CD14-positive monocyte (primary cell): Measurements from ENCODE around the gene NUTM1. TPM values are rescaled to one million over a fixed set of nuclear protein-coding genes. Genes with fewer than 3 reads are reported as not detected.
"Not testable (repeated sequence)": the region's sequence is repeated elsewhere in the genome, so short reads cannot be mapped to it uniquely, and the experiment has no call there.

Source experiments
- DNase-seq, 3 donors: peaks; one replicate each; pipeline ENCODE4 v3.0.0-alpha.2; 2011 to 2022
- H2AFZ ChIP-seq: 2 replicates; pipeline ENCODE4 v1.6.0; 2012; ENCODE audit warnings: mild to moderate bottlenecking, low read depth, low read length, inconsistent platforms; ENCODE audit not compliant: insufficient read depth, poor library complexity, severe bottlenecking
- H3K27ac ChIP-seq, 2 donors: 1 replicate in 1 of 2; 2 replicates in 1 of 2; pipeline ENCODE4 v1.5.1; 2012 to 2013; ENCODE audit warnings: low read length in 2 of 2, control low read depth in 1 of 2, inconsistent platforms in 1 of 2, low read depth in 1 of 2, mild to moderate bottlenecking in 1 of 2
- H3K27me3 ChIP-seq, 2 donors: one replicate each; pipeline versions ENCODE4 v1.6.0 to v1.6.1; 2011 to 2013; ENCODE audit warnings: low read length in 2 of 2; ENCODE audit not compliant: control insufficient read depth in 2 of 2, insufficient read depth in 2 of 2
- H3K36me3 ChIP-seq, 2 donors: replicated peaks in 1 of 2; 1 replicate in 1 of 2; 2 replicates in 1 of 2; pipeline versions ENCODE4 v1.5.1 to v1.6.1; 2012 to 2013; ENCODE audit warnings: low read length in 2 of 2, control low read depth in 1 of 2, inconsistent platforms in 1 of 2, mild to moderate bottlenecking in 1 of 2; ENCODE audit not compliant: insufficient read depth in 2 of 2, control insufficient read depth in 1 of 2
- H3K4me1 ChIP-seq, 2 donors: 1 replicate in 1 of 2; 2 replicates in 1 of 2; pipeline versions ENCODE4 v1.5.1 to v1.6.1; 2012 to 2013; ENCODE audit warnings: low read length in 2 of 2, control low read depth in 1 of 2, inconsistent platforms in 1 of 2, mild to moderate bottlenecking in 1 of 2, moderate library complexity in 1 of 2; ENCODE audit not compliant: insufficient read depth in 2 of 2, control insufficient read depth in 1 of 2
- H3K4me2 ChIP-seq: replicated peaks from 2 replicates; pipeline ENCODE3; 2012; ENCODE audit warnings: low read length, moderate library complexity, mild to moderate bottlenecking; ENCODE audit not compliant: poor library complexity, severe bottlenecking; ENCODE audit errors: extremely low read depth
- H3K4me3 ChIP-seq, 3 experiments: fragments of 200-600 bp in 1 of 3; sonication (generic) in 1 of 3; replicated peaks in 1 of 3; 1 replicate in 2 of 3; 2 replicates in 1 of 3; pipeline ENCODE4 v1.5.1; 2011 to 2013; ENCODE audit warnings: low read length in 3 of 3, mild to moderate bottlenecking in 3 of 3, control low read depth in 2 of 3, low read depth in 2 of 3, inconsistent platforms in 1 of 3, moderate library complexity in 1 of 3
- H3K79me2 ChIP-seq: 2 replicates; pipeline ENCODE4 v1.6.0; 2012; ENCODE audit warnings: mild to moderate bottlenecking, control low read depth, inconsistent platforms, low read length, moderate library complexity; ENCODE audit not compliant: insufficient read depth
- H3K9ac ChIP-seq: 2 replicates; pipeline ENCODE4 v1.6.0; 2017; ENCODE audit warnings: low read length, mild to moderate bottlenecking; ENCODE audit not compliant: insufficient read depth, poor library complexity, severe bottlenecking
- H3K9me3 ChIP-seq, 2 donors: replicated peaks in 1 of 2; 1 replicate in 1 of 2; 2 replicates in 1 of 2; pipeline versions ENCODE4 v1.5.1 to v1.6.1; 2012 to 2013; ENCODE audit warnings: low read length in 2 of 2, control low read depth in 1 of 2; ENCODE audit not compliant: control insufficient read depth in 1 of 2, insufficient read depth in 1 of 2
- H4K20me1 ChIP-seq: 2 replicates; pipeline ENCODE4 v1.6.0; 2012; ENCODE audit warnings: mild to moderate bottlenecking, low read length, control low read depth, moderate library complexity; ENCODE audit not compliant: insufficient read depth
- H3K27ac Mint-ChIP-seq, 7 donors: one replicate each; pipeline ENCODE4 v1.8.0; 2020; ENCODE audit warnings: mild to moderate bottlenecking in 7 of 7, mixed read lengths in 7 of 7, moderate library complexity in 6 of 7, inconsistent platforms in 2 of 7
- H3K27me3 Mint-ChIP-seq, 3 donors: one replicate each; pipeline ENCODE4 v1.8.0; 2021 to 2022; ENCODE audit warnings: low read depth in 3 of 3, mild to moderate bottlenecking in 3 of 3, mixed read lengths in 3 of 3, moderate library complexity in 3 of 3, inconsistent platforms in 1 of 3
- H3K36me3 Mint-ChIP-seq, 2 donors: one replicate each; pipeline ENCODE4 v1.8.0; 2020; ENCODE audit warnings: mixed read lengths in 2 of 2, inconsistent platforms in 1 of 2, mild to moderate bottlenecking in 1 of 2
- H3K4me1 Mint-ChIP-seq: one replicate; pipeline ENCODE4 v1.8.0; 2020; ENCODE audit warnings: mild to moderate bottlenecking, mixed read lengths
- H3K4me3 Mint-ChIP-seq, 2 donors: one replicate each; pipeline ENCODE4 v1.8.0; 2020; ENCODE audit warnings: mild to moderate bottlenecking in 2 of 2, mixed read lengths in 2 of 2, moderate library complexity in 1 of 2
- H3K9me3 Mint-ChIP-seq, 7 donors: one replicate each; pipeline ENCODE4 v1.8.0; 2020 to 2022; ENCODE audit warnings: mixed read lengths in 7 of 7, mild to moderate bottlenecking in 6 of 7, moderate library complexity in 6 of 7, inconsistent platforms in 2 of 7
- WGBS: methylation state at CpG from one replicate; pipeline ENCODE4 v1.1.5; 2013; ENCODE audit warnings: missing lambda C conversion rate; ENCODE audit not compliant: insufficient coverage; 5-methylcytosine and 5-hydroxymethylcytosine counted together
- intact Hi-C, 2 donors: fragments of 100-400 bp; cut with micrococcal nuclease; formaldehyde crosslinking; loops; one replicate each; pipeline versions ENCODE4 v1.15.0 to v1.15.1; 2023
- polyA plus RNA-seq, 3 donors: library from polyadenylated mRNA; depleted of rRNA in 1 of 3; unstranded in 2 of 3; stranded (reverse) in 1 of 3; fragments of 300-500 nt in 2 of 3; fragments of >200 nt in 1 of 3; fragmentation: Illumina TruSeq in 2 of 3; gene quantifications; 1 replicate in 2 of 3; 2 replicates in 1 of 3; pipeline ENCODE4 v1.2.3, GENCODE V29; 2012 to 2021
- TF ChIP-seq, protein P1 (sequence below): fragments of 200-600 bp; IDR thresholded peaks from one replicate; pipeline ENCODE4 v1.8.0; 2022; ENCODE audit warnings: antibody characterized with exemption, mild to moderate bottlenecking

The NUTM1 gene
- polyA plus RNA-seq, 3 donors, result not detected

DNA sequence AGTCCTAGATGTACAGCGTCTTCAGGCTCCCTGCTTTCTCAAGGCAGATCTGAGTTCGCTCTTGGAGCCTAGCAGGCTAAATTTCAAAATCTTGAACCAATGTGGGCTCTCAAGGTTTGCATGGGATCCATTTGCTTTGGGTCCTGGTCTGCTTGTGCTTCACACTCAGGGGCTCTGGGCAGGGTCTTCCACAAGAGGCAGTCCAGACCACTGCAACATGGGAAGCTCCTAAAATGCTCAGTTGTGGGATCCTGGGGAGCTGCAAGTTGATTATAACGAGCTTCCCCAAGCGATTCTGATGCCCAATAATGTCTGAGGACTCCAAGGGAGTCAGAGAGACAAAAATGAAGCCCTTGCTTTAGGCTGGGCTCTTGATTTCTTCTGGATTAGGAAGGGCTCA, 6.7 kb downstream of the NUTM1 start:
- no peak overlapping the region for H2AFZ ChIP-seq
- H3K9me3 Mint-ChIP-seq, result peaks cover 0 to 2% (median 0%) of the 10 kb centered on the region in 7 donors
- H4K20me1 ChIP-seq, result no peaks in the 10 kb centered on the region
- no peaks in the 10 kb centered on the region for H3K27me3 ChIP-seq
- no peaks in the 10 kb centered on the region for H3K9me3 ChIP-seq
- no peak overlapping the region for H3K27ac ChIP-seq
- TF ChIP-seq, protein P1, sequence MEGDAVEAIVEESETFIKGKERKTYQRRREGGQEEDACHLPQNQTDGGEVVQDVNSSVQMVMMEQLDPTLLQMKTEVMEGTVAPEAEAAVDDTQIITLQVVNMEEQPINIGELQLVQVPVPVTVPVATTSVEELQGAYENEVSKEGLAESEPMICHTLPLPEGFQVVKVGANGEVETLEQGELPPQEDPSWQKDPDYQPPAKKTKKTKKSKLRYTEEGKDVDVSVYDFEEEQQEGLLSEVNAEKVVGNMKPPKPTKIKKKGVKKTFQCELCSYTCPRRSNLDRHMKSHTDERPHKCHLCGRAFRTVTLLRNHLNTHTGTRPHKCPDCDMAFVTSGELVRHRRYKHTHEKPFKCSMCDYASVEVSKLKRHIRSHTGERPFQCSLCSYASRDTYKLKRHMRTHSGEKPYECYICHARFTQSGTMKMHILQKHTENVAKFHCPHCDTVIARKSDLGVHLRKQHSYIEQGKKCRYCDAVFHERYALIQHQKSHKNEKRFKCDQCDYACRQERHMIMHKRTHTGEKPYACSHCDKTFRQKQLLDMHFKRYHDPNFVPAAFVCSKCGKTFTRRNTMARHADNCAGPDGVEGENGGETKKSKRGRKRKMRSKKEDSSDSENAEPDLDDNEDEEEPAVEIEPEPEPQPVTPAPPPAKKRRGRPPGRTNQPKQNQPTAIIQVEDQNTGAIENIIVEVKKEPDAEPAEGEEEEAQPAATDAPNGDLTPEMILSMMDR, result no peak
- intact Hi-C loops, result no loop called here
- no peaks in the 10 kb centered on the region for H3K4me1 ChIP-seq
- H3K4me3 Mint-ChIP-seq, result no peak overlapping the region
- H3K27me3 Mint-ChIP-seq, result peaks cover 0 to 3% (median 2%) of the 10 kb centered on the region in 3 donors
- H3K4me1 Mint-ChIP-seq, result no peaks in the 10 kb centered on the region
- WGBS, result 93% methylated on average over 4 of the region's 4 CpGs
- H3K36me3 ChIP-seq, result no peaks in the 10 kb centered on the region
- no peak overlapping the region for H3K27ac Mint-ChIP-seq
- DNase-seq, result no peak
- no peak overlapping the region for H3K4me3 ChIP-seq
- no peaks in the 10 kb centered on the region for H3K36me3 Mint-ChIP-seq
- no peak overlapping the region for H3K4me2 ChIP-seq
- no peak overlapping the region for H3K9ac ChIP-seq
- no peaks in the 10 kb centered on the region for H3K79me2 ChIP-seq

DNA sequence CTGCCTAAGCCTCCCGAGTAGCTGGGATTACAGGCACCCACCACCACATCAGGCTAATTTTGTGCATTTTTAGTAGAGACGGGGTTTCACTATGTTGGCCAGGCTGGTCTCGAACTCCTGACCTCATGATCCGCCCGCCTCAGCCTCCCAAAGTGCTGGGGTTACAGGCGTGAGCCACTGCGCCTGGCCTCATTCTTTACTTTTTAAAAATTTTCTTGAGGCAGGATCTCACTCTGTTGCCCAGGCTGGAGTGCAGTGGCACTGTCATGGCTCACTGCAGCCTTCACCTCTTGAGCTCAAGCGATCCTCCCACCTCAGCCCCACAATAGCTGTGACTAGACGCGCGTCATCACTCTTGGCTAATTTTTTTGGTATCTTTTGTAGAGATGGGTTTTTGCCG, 9.9 kb downstream of the NUTM1 start:
- H3K4me1 Mint-ChIP-seq, H3K79me2 ChIP-seq, H3K27ac ChIP-seq, H3K4me3 Mint-ChIP-seq, H3K4me3 ChIP-seq, H3K27ac Mint-ChIP-seq, H3K36me3 Mint-ChIP-seq, intact Hi-C loops, H3K4me1 ChIP-seq, H3K4me2 ChIP-seq, H3K9ac ChIP-seq, H3K9me3 Mint-ChIP-seq, H3K9me3 ChIP-seq, H3K27me3 ChIP-seq, H3K36me3 ChIP-seq, H4K20me1 ChIP-seq, H3K27me3 Mint-ChIP-seq, H2AFZ ChIP-seq, DNase-seq: not testable (repeated sequence)
- WGBS, result 100% methylated on average over 4 of the region's 12 CpGs
